ENCODE data around the gene DBR1. TPM values are rescaled to one million over a fixed set of nuclear protein-coding genes. Genes with fewer than 3 reads are reported as not detected.

DBR1 gene
- total RNA-seq, 3 donors from 2014 or later (not counting 1 experiment from before 2014, with no cell fraction given), result 17.0 to 18.4 (median 17.5) TPM

- no peak for ATAC-seq
- TF ChIP-seq, protein P1, sequence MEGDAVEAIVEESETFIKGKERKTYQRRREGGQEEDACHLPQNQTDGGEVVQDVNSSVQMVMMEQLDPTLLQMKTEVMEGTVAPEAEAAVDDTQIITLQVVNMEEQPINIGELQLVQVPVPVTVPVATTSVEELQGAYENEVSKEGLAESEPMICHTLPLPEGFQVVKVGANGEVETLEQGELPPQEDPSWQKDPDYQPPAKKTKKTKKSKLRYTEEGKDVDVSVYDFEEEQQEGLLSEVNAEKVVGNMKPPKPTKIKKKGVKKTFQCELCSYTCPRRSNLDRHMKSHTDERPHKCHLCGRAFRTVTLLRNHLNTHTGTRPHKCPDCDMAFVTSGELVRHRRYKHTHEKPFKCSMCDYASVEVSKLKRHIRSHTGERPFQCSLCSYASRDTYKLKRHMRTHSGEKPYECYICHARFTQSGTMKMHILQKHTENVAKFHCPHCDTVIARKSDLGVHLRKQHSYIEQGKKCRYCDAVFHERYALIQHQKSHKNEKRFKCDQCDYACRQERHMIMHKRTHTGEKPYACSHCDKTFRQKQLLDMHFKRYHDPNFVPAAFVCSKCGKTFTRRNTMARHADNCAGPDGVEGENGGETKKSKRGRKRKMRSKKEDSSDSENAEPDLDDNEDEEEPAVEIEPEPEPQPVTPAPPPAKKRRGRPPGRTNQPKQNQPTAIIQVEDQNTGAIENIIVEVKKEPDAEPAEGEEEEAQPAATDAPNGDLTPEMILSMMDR (IDR thresholded peaks at IDR 0.05), result no peak
- H3K27me3 ChIP-seq (ENCODE audit: control insufficient read depth, insufficient read depth, low read length), result no peaks in the 10 kb centered on the region
- intact Hi-C loops (cut with micrococcal nuclease), result no loop called here
- no peak overlapping the region for H3K27ac Mint-ChIP-seq
- WGBS (ENCODE audit: insufficient coverage), result 72% methylated on average over 2 of the region's 3 CpGs
- H3K4me1 Mint-ChIP-seq, result no peaks in the 10 kb centered on the region
- DNase-seq, result no peak
- no peaks in the 10 kb centered on the region for H3K4me1 ChIP-seq (ENCODE audit: control insufficient read depth, insufficient read depth, low read length)
- H3K27ac ChIP-seq (ENCODE audit: low read length), result no peak overlapping the region
- H3K9me3 Mint-ChIP-seq, result no peaks in the 10 kb centered on the region
- no peaks in the 10 kb centered on the region for H3K36me3 ChIP-seq (ENCODE audit: control insufficient read depth, insufficient read depth, low read length)
- H3K9me3 ChIP-seq (ENCODE audit: control insufficient read depth, insufficient read depth, low read length), result no peaks in the 10 kb centered on the region
- H3K27me3 Mint-ChIP-seq (ENCODE audit: low read depth in 2 of 2), result peaks cover 0 to 7% of the 10 kb centered on the region in 2 donors
- H3K4me3 ChIP-seq (ENCODE audit: low read length), result no peak overlapping the region
- no peak overlapping the region for H3K4me3 Mint-ChIP-seq
- H3K36me3 Mint-ChIP-seq, result no peaks in the 10 kb centered on the region
Measured at GRCh38 chr3:138135146-138135832, 39.4 kb downstream of the DBR1 start.

- Histone ChIP-seq H3K4me1 (ENCODE audit: control insufficient read depth, insufficient read depth, low read length) (no peaks in the 10 kb centered on the region), H3K27ac (ENCODE audit: low read length) (no peak within 1 kb of the TSS), H3K9me3 (ENCODE audit: control insufficient read depth, insufficient read depth, low read length) (no peaks in the 10 kb centered on the region), H3K36me3 (ENCODE audit: control insufficient read depth, insufficient read depth, low read length) (no peaks in the 10 kb centered on the region), H3K4me3 (ENCODE audit: low read length) (no peak within 1 kb of the TSS), H3K27me3 (ENCODE audit: control insufficient read depth, insufficient read depth, low read length) (no peaks in the 10 kb centered on the region)
- intact Hi-C loops (cut with micrococcal nuclease), result no loop called here
- H3K9me3 Mint-ChIP-seq, result no peaks in the 10 kb centered on the region
- TF ChIP-seq, protein P1 (IDR thresholded peaks at IDR 0.05), result no peak
- H3K27ac Mint-ChIP-seq, result no peak within 1 kb of the TSS
- ATAC-seq, result no peak
- H3K36me3 Mint-ChIP-seq, result no peaks in the 10 kb centered on the region
- peaks cover 0 to 6% of the 10 kb centered on the region in 2 donors for H3K27me3 Mint-ChIP-seq (ENCODE audit: low read depth in 2 of 2)
- no peak for DNase-seq
- no peak within 1 kb of the TSS for H3K4me3 Mint-ChIP-seq
- 75% methylated on average over 1 of the region's 1 CpG for WGBS (ENCODE audit: insufficient coverage)
- no peaks in the 10 kb centered on the region for H3K4me1 Mint-ChIP-seq
Measured at GRCh38 chr3:138132239-138132638, 42.5 kb downstream of the DBR1 start, which contains the start of gene A4GNT. A4GNT (minus strand) TSS chr3:138132390; CDS start chr3:138131256, 1,134 bp downstream.

DNA sequence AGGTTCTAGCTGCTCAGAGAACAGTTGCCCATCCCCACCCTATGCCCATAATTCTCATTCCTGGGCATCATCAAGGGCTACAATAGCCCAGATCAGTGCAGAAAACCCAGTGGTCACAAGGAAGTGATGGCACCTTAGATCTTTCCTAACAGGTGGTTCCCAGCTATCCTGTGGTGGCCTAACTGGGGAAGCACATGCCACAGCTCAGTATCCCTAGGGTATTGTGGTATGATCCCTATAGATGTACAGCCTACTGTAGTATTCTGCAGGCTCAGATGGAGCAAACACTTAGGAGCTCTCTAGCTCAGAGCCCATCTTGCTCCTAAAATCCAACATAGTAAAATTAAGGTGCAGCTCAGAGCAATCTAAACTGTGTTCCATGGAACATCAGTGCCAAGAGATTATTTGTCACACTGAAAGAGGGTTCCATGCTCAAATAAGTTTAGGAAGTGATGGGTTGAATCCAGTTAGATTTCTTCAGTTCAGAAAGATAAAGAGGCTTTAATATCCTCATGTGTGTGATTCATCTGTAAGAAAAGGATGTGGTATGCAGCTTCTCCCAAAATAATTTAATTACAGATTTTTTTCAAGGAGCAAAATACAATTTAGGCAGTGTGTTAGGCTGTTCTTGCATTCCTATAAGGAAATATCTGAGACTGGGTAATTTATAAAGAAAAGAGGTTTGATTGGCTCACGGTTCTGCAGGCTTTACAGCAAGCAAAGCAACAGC is 46.9 kb downstream of the DBR1 start:
- H3K4me3 Mint-ChIP-seq, result no peak overlapping the region
- peaks cover 0 to 3% of the 10 kb centered on the region in 2 donors for H3K27me3 Mint-ChIP-seq (ENCODE audit: low read depth in 2 of 2)
- WGBS (ENCODE audit: insufficient coverage), result 89% methylated on average over 1 of the region's 1 CpG
- Histone ChIP-seq H3K4me1 (ENCODE audit: control insufficient read depth, insufficient read depth, low read length) (peaks cover 3% of the 10 kb centered on the region), H3K27me3 (ENCODE audit: control insufficient read depth, insufficient read depth, low read length) (no peaks in the 10 kb centered on the region), H3K9me3 (ENCODE audit: control insufficient read depth, insufficient read depth, low read length) (no peaks in the 10 kb centered on the region), H3K36me3 (ENCODE audit: control insufficient read depth, insufficient read depth, low read length) (no peaks in the 10 kb centered on the region), H3K4me3 (ENCODE audit: low read length) (no peak overlapping the region), H3K27ac (ENCODE audit: low read length) (no peak overlapping the region)
- H3K27ac Mint-ChIP-seq, result no peak overlapping the region
- DNase-seq (no peak), ATAC-seq (no peak)
- intact Hi-C loops (cut with micrococcal nuclease), result no loop called here
- no peaks in the 10 kb centered on the region for H3K36me3 Mint-ChIP-seq
- no peaks in the 10 kb centered on the region for H3K4me1 Mint-ChIP-seq
- H3K9me3 Mint-ChIP-seq, result no peaks in the 10 kb centered on the region
- TF ChIP-seq, protein P1 (IDR thresholded peaks at IDR 0.05), result no peak
